Activated CD4-positive, alpha-beta T cell treated with anti-CD3 and anti-CD28 coated beads for 36 hours (primary cell): ENCODE data around the gene TP53. TPM values are rescaled to one million over a fixed set of nuclear protein-coding genes. Genes with fewer than 3 reads are reported as not detected.

Source experiments
- total RNA-seq, 2 experiments: library from RNA; stranded (reverse); gene quantifications; one replicate each; pipeline ENCODE4 v1.2.3, GENCODE V29; 2021

TP53 gene
- total RNA-seq, 2 experiments from 2014 or later = 127 to 165 TPM

Other genes starting within 250 kb of the TP53 start
- 10 to 100 TPM in 1 of 2 experiments, 1 to 10 TPM in 1; 6.9 to 10.6 TPM for gene FGF11, start 248.0 kb downstream of the TP53 start, total RNA-seq
- 1 to 10 TPM; 7.8 to 8.7 TPM for gene CHRNB1, start 242.4 kb downstream of the TP53 start, total RNA-seq
- gene ZBTB4, start 207.9 kb downstream of the TP53 start, total RNA-seq = 10 to 100 TPM; 17.5 to 20.9 TPM
- not detected for gene SLC35G6, start 206.0 kb downstream of the TP53 start, total RNA-seq
- 100 to 1,000 TPM; 193 to 203 TPM for gene POLR2A, start 203.1 kb downstream of the TP53 start, total RNA-seq
- 10 to 100 TPM; 10.9 to 13.7 TPM for gene TNFSF12, start 138.4 kb downstream of the TP53 start, total RNA-seq
- gene TNFSF13, start 128.7 kb downstream of the TP53 start, total RNA-seq = 1 to 10 TPM; 1.8 to 2.5 TPM
- gene SENP3, start 125.6 kb downstream of the TP53 start, total RNA-seq = 10 to 100 TPM; 59.0 to 78.9 TPM
- gene CD68, start 107.9 kb downstream of the TP53 start, total RNA-seq = 10 to 100 TPM in 1 of 2 experiments, 1 to 10 TPM in 1; 9.2 to 13.7 TPM
- gene MPDU1, start 103.6 kb downstream of the TP53 start, total RNA-seq = 10 to 100 TPM; 51.7 to 77.0 TPM
- under 1 TPM in 1 of 2 experiments, not detected in 1; 0.16 TPM for gene SOX15, start 97.4 kb downstream of the TP53 start, total RNA-seq
- 10 to 100 TPM; 35.6 to 50.2 TPM for gene FXR2, start 72.6 kb downstream of the TP53 start, total RNA-seq
- 10 to 100 TPM; 15.9 to 22.2 TPM for gene SAT2, start 59.7 kb downstream of the TP53 start, total RNA-seq
- gene SHBG, start 57.4 kb downstream of the TP53 start, total RNA-seq = under 1 TPM; 0.25 to 0.30 TPM
- gene ATP1B2, start 36.6 kb downstream of the TP53 start, total RNA-seq = under 1 TPM; 0.32 to 0.33 TPM
- 10 to 100 TPM; 23.5 to 27.1 TPM for gene WRAP53, start 987 bp upstream of the TP53 start, total RNA-seq
- not detected for gene EFNB3, start 17.7 kb upstream of the TP53 start, total RNA-seq
- not detected for gene DNAH2, start 30.3 kb upstream of the TP53 start, total RNA-seq
- 10 to 100 TPM; 37.3 to 46.2 TPM for gene KDM6B, start 146.7 kb upstream of the TP53 start, total RNA-seq
- gene TMEM88, start 167.6 kb upstream of the TP53 start, total RNA-seq = 1 to 10 TPM; 3.5 to 5.6 TPM
- gene NAA38, start 170.1 kb upstream of the TP53 start, total RNA-seq = 10 to 100 TPM; 64.7 to 79.8 TPM
- 10 to 100 TPM; 12.5 to 12.6 TPM for gene CYB5D1, start 170.5 kb upstream of the TP53 start, total RNA-seq
- 100 to 1,000 TPM; 145 to 161 TPM for gene CHD3, start 201.3 kb upstream of the TP53 start, total RNA-seq
- 1 to 10 TPM; 3.8 to 5.6 TPM for gene RNF227, start 228.8 kb upstream of the TP53 start, total RNA-seq
- gene KCNAB3, start 242.4 kb upstream of the TP53 start, total RNA-seq = 1 to 10 TPM; 6.6 to 8.3 TPM
- gene TRAPPC1, start 244.5 kb upstream of the TP53 start, total RNA-seq = 100 to 1,000 TPM; 166 to 169 TPM
- 10 to 100 TPM; 53.0 to 80.5 TPM for gene CNTROB, start 244.7 kb upstream of the TP53 start, total RNA-seq